Upper lobe of left lung (tissue), 4 donors: ENCODE data around the gene LRTM2.

Source experiments
- CTCF ChIP-seq, 6 experiments: fragments of 450-650 bp in 4 of 6; fragments of 200-600 bp in 2 of 6; sonication (generic) in 2 of 6; IDR thresholded peaks; one replicate each; pipeline ENCODE4 v1.5.1; 2016 to 2019; ENCODE audit warnings: antibody characterized with exemption in 6 of 6
- EP300 ChIP-seq, 4 donors: sonication (generic); formaldehyde crosslinking; IDR thresholded peaks; one replicate each; pipeline ENCODE4 v1.5.1; 2017; ENCODE audit warnings: antibody characterized with exemption in 4 of 4, control low read depth in 2 of 4
- POLR2A ChIP-seq, 4 donors: fragments of 450-650 bp; IDR thresholded peaks; one replicate each; pipeline ENCODE4 v1.5.1; 2016 to 2017; ENCODE audit warnings: antibody characterized with exemption in 4 of 4, mild to moderate bottlenecking in 2 of 4

GRCh38 chr12:1846421-1847405 lies 26.3 kb downstream of the LRTM2 start:
- TF ChIP-seq CTCF (IDR thresholded peaks at IDR 0.05) (no peak), EP300 (IDR thresholded peaks at IDR 0.05) (no peak), POLR2A (IDR thresholded peaks at IDR 0.05) (no peak)
